Muscle of leg (tissue), 11 donors: ENCODE measurements around the gene IQCB1. TPM values are rescaled to one million over a fixed set of nuclear protein-coding genes. Genes with fewer than 3 reads are reported as not detected.

Experiments used
- DNase-seq: peaks from one replicate; pipeline ENCODE4 v3.0.0; 2013
- H3K27ac ChIP-seq: one replicate; pipeline ENCODE4 v1.5.1; 2013; ENCODE audit warnings: mild to moderate bottlenecking, low read length, control low read depth
- H3K27me3 ChIP-seq: one replicate; pipeline ENCODE4 v1.6.1; 2013; ENCODE audit warnings: low read length; ENCODE audit not compliant: control insufficient read depth, insufficient read depth
- H3K36me3 ChIP-seq: one replicate; pipeline ENCODE4 v1.6.1; 2013; ENCODE audit warnings: low read length; ENCODE audit not compliant: control insufficient read depth, insufficient read depth
- H3K4me1 ChIP-seq: one replicate; pipeline ENCODE4 v1.6.1; 2013; ENCODE audit warnings: low read length; ENCODE audit not compliant: control insufficient read depth, insufficient read depth
- H3K4me3 ChIP-seq: one replicate; pipeline ENCODE4 v1.5.1; 2013; ENCODE audit warnings: low read length, control low read depth
- H3K9me3 ChIP-seq: replicated peaks from 2 replicates; pipeline ENCODE4 v1.6.1; 2013; ENCODE audit warnings: low read depth, low read length; ENCODE audit not compliant: control insufficient read depth
- WGBS: methylation state at CpG from one replicate; pipeline ENCODE4 v1.1.5; 2013; ENCODE audit warnings: missing lambda C conversion rate; ENCODE audit not compliant: insufficient coverage; 5-methylcytosine and 5-hydroxymethylcytosine counted together
- polyA plus RNA-seq, 8 donors: library from polyadenylated mRNA; unstranded; fragments of 120-200 nt; gene quantifications; one replicate each; pipeline versions ENCODE4 v1.2.1 to v1.2.3, GENCODE V29; 2013; ENCODE audit warnings: inconsistent platforms in 1 of 8, low replicate concordance in 1 of 8; ENCODE audit not compliant: insufficient read length in 8 of 8, insufficient read depth in 1 of 8
- total RNA-seq: library from RNA; stranded (reverse); fragments of 120-200 nt; gene quantifications from one replicate; pipeline ENCODE4 v1.2.4, GENCODE V29; 2013

IQCB1 gene
- total and polyA plus RNA-seq, 9 donors = 16.1 to 22.7 (median 18.1) TPM

GRCh38 chr3:121819236-121819635 lies 15.6 kb downstream of the IQCB1 start:
- no peak overlapping the region for H3K4me3 ChIP-seq
- no CpG with 5 or more reads among the region's 3 CpGs for WGBS
- DNase-seq = no peak
- no peaks in the 10 kb centered on the region for H3K27me3 ChIP-seq
- no peaks in the 10 kb centered on the region for H3K4me1 ChIP-seq
- H3K9me3 ChIP-seq = peaks cover 12% of the 10 kb centered on the region
- peaks cover 32% of the 10 kb centered on the region for H3K36me3 ChIP-seq
- H3K27ac ChIP-seq = no peak overlapping the region

- Histone ChIP-seq H3K27ac (no peak overlapping the region), H3K4me1 (no peaks in the 10 kb centered on the region), H3K27me3 (no peaks in the 10 kb centered on the region), H3K9me3 (peaks cover 8% of the 10 kb centered on the region), H3K36me3 (peaks cover 28% of the 10 kb centered on the region), H3K4me3 (no peak overlapping the region)
- no peak for DNase-seq
- 100% methylated on average over 1 of the region's 2 CpGs for WGBS
Measured at GRCh38 chr3:121818578-121818977, 16.3 kb downstream of the IQCB1 start.

- Histone ChIP-seq H3K4me1 (no peaks in the 10 kb centered on the region), H3K4me3 (no peak overlapping the region), H3K36me3 (peaks cover 28% of the 10 kb centered on the region), H3K27me3 (no peaks in the 10 kb centered on the region), H3K27ac (no peak overlapping the region), H3K9me3 (peaks cover 8% of the 10 kb centered on the region)
- DNase-seq = peak; percentile 8
Measured at GRCh38 chr3:121817753-121818152, 17.1 kb downstream of the IQCB1 start.

GRCh38 chr3:121809249-121809648 lies 25.6 kb downstream of the IQCB1 start:
- no peak overlapping the region for H3K4me3 ChIP-seq
- no CpG with 5 or more reads among the region's 1 CpG for WGBS
- H3K27me3 ChIP-seq = no peaks in the 10 kb centered on the region
- no peaks in the 10 kb centered on the region for H3K4me1 ChIP-seq
- H3K27ac ChIP-seq = no peak overlapping the region
- peaks cover 11% of the 10 kb centered on the region for H3K36me3 ChIP-seq
- no peak for DNase-seq
- no peaks in the 10 kb centered on the region for H3K9me3 ChIP-seq

- Histone ChIP-seq H3K9me3 (no peaks in the 10 kb centered on the region), H3K36me3 (peaks cover 5% of the 10 kb centered on the region), H3K4me3 (no peak overlapping the region), H3K4me1 (no peaks in the 10 kb centered on the region), H3K27ac (no peak overlapping the region), H3K27me3 (no peaks in the 10 kb centered on the region)
- DNase-seq = no peak
- no CpG with 5 or more reads among the region's 2 CpGs for WGBS
Measured at GRCh38 chr3:121803771-121804320, 31.0 kb downstream of the IQCB1 start.

- Histone ChIP-seq H3K27ac (no peak overlapping the region), H3K4me3 (no peak overlapping the region), H3K36me3 (peaks cover 2% of the 10 kb centered on the region), H3K27me3 (no peaks in the 10 kb centered on the region), H3K9me3 (no peaks in the 10 kb centered on the region), H3K4me1 (no peaks in the 10 kb centered on the region)
- DNase-seq = no peak
Measured at GRCh38 chr3:121800906-121801305, 34.0 kb downstream of the IQCB1 start.

- H3K9me3 ChIP-seq = no peaks in the 10 kb centered on the region
- WGBS = no CpG with 5 or more reads among the region's 1 CpG
- no peak overlapping the region for H3K4me3 ChIP-seq
Measured at GRCh38 chr3:121796970-121797369, 37.9 kb downstream of the IQCB1 start.

GRCh38 chr3:121794264-121794983 lies 40.4 kb downstream of the IQCB1 start:
- Histone ChIP-seq H3K27ac (no peak overlapping the region), H3K36me3 (peaks cover 4% of the 10 kb centered on the region), H3K9me3 (no peaks in the 10 kb centered on the region), H3K4me3 (no peak overlapping the region), H3K4me1 (no peaks in the 10 kb centered on the region), H3K27me3 (no peaks in the 10 kb centered on the region)
- no CpG with 5 or more reads among the region's 2 CpGs for WGBS
- DNase-seq = no peak

More at GRCh38 chr3:121796970-121797369, 37.9 kb downstream of the IQCB1 start:
- H3K27ac ChIP-seq = no peak overlapping the region
- no peaks in the 10 kb centered on the region for H3K4me1 ChIP-seq
- H3K27me3 ChIP-seq = no peaks in the 10 kb centered on the region
- DNase-seq = no peak
- peaks cover 2% of the 10 kb centered on the region for H3K36me3 ChIP-seq

GRCh38 chr3:121793078-121793477 lies 41.8 kb downstream of the IQCB1 start:
- WGBS = no CpG with 5 or more reads among the region's 3 CpGs
- H3K27ac ChIP-seq = no peak overlapping the region
- no peak for DNase-seq
- H3K9me3 ChIP-seq = no peaks in the 10 kb centered on the region
- no peak overlapping the region for H3K4me3 ChIP-seq
- H3K36me3 ChIP-seq = peaks cover 8% of the 10 kb centered on the region
- H3K27me3 ChIP-seq = no peaks in the 10 kb centered on the region
- H3K4me1 ChIP-seq = no peaks in the 10 kb centered on the region

- no peaks in the 10 kb centered on the region for H3K27me3 ChIP-seq
- H3K4me3 ChIP-seq = no peak overlapping the region
- no peak for DNase-seq
- WGBS = no CpG with 5 or more reads among the region's 2 CpGs
- no peak overlapping the region for H3K27ac ChIP-seq
- peaks cover 13% of the 10 kb centered on the region for H3K36me3 ChIP-seq
- no peaks in the 10 kb centered on the region for H3K9me3 ChIP-seq
- H3K4me1 ChIP-seq = no peaks in the 10 kb centered on the region
Measured at GRCh38 chr3:121786485-121786884, 48.4 kb downstream of the IQCB1 start.
